GDM1 (cell line): ENCODE measurements around the gene MRC2.
"Not testable (repeated sequence)": the region's sequence is repeated elsewhere in the genome, so short reads cannot be mapped to it uniquely, and the experiment has no call there.

Source experiments
- DNase-seq: peaks from one replicate; lab custom pipeline; 2025; lab: John Stamatoyannopoulos, UW

MRC2 gene

GRCh38 chr17:62627219-62627903 is at the start of gene MRC2:
Gene MRC2 (plus strand): TSS chr17:62627670. CDS start chr17:62627803, 133 bp downstream.
- DNase-seq = peak; percentile 79

DNA sequence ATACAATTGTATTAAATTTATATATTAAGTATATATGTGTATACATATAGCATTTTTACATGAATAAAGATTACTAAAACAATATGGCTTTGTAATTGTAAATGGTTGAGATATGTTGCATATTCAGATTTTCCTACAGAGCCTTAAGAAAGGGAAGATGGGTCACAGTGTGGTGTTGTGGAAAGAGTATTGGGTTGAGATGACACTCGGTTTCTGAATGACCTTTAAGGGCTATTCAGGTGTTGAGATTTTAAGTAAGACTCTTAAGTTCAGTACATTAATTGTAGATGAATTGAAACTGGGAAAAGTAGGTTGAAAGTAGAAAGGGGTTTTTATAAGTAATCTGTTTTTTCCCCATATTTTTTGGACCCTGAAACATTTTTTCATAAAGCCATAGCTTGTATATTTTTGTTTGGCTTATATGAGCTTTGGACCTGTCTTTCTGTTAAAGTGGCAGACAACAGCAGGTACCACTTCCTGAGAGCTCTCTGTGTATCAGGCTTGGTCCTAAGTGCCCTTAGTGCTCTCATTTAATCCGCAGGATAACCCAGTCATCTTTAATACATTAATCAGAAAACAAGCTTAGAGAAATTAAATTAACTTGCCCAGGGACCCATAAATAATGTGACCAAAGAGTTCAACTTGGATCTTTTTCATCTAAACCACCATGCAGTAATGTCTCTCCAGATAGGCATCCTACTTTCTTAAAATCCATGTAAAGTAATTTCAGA is 48.5 kb upstream of the MRC2 start:
- no peak for DNase-seq

GRCh38 chr17:62580947-62581346 is 46.5 kb upstream of the MRC2 start:
- DNase-seq = no peak

DNA sequence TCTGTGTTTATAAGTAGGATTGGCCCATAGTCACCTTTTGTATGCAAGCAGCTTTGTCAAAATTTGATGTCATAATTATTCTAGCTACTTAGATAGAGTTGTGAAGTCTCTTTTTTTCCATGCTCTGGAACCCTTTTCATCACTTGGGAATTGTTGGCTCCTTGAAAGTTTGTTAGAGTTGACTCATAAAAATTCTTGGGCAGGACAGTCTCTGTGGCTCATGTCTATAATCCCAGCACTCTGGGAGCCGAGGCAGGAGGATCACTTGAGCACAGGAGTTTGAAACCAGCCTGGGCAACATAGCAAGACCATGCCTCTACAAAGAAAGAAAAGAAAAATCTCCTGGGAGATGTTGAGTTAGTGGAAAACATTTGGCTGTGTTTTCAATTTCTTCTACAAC is 45.7 kb upstream of the MRC2 start:
- DNase-seq = no peak

- DNase-seq = no peak
These were observed 39.9 kb upstream of the MRC2 start for GRCh38 chr17:62587554-62587953.

DNA sequence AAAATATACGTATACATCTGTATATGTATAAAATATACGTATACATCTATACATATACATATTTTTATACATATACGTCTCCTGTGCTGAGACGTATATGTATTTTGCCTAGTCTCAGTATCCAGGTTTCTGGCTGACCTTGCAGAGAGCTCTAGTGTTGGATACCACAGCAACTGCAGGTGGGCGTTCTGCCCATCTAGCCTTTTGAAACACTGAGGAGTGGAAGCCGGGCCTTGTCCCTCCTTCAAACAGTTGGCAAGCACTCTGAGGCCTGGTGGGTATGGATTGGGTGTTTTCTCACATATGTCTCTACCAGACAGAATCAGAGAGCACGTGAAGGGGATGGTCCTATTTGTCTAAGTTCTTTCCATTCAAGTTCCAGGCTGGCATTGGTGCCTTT is 39.4 kb upstream of the MRC2 start:
- DNase-seq = no peak

GRCh38 chr17:62591333-62591732 is 36.1 kb upstream of the MRC2 start:
- no peak for DNase-seq

DNA sequence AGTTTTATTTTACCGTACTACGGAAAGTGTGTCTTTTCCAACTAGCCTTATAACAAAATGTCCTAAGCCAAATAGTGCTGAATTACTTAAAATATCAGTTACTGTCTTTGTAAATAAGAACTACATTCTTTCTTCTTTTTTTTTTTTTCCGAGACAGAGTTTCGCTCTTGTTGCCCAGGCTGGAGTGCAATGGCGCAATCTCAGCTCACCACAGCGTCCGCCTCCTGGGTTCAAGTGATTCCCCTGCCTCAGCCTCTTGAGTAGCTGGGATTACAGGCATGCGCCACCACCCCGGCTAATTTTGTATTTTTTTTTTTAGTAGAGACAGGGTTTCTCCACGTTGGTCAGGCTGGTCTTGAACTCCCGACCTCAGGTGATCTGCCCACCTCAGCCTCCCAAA is 35.6 kb upstream of the MRC2 start:
- DNase-seq = not testable (repeated sequence)

GRCh38 chr17:62592341-62593099 is 35.0 kb upstream of the MRC2 start:
- no peak for DNase-seq

DNA sequence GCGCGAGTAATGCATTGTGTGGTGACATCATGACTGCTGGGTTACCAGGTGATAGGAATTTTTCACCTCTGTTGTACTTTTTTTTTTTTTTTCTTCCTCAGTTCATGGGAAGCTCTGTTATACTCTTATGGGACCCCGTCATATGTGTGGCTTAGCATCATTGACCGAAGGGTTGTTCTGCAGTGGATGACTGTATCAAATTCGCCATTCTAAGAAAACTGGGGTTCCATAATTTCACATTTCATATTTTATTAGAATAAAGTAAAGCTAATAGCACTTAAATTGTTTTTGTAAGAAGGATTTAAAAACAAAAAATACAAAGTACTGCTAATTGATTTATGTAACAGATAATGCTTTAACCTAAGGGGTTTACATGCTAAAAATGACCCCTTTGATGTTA is 32.0 kb upstream of the MRC2 start:
- no peak for DNase-seq

GRCh38 chr17:62596662-62597061 is 30.8 kb upstream of the MRC2 start:
- no peak for DNase-seq

DNA sequence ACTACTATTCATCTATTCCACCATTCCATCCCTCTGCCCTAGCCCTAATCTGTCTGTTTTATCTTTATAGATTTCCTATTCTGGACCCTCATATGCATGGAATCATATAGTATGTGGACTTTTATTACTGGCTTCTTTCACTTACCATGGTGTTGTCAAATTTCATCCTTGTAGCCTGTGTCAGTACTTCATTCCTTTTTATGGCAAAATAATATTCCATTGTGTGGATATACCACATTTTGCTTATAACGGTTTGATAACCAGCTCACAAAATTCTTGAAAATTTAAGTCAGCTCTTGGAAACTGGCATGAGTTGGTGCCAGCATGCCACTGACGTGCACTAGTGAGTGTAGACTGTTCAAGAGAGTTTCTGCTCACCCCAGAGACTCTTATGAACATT is 30.3 kb upstream of the MRC2 start:
- DNase-seq = no peak

GRCh38 chr17:62597920-62598319 is 29.6 kb upstream of the MRC2 start:
- no peak for DNase-seq

- DNase-seq = no peak
These were observed 27.4 kb upstream of the MRC2 start for GRCh38 chr17:62599964-62600657.

- no peak for DNase-seq
These were observed 26.7 kb upstream of the MRC2 start for GRCh38 chr17:62600805-62601204.

- DNase-seq = no peak
These were observed 26.0 kb upstream of the MRC2 start for GRCh38 chr17:62601471-62601870.

- DNase-seq = not testable (repeated sequence)
These were observed 23.7 kb upstream of the MRC2 start for GRCh38 chr17:62603783-62604182.

GRCh38 chr17:62605588-62605987 is 21.9 kb upstream of the MRC2 start:
- DNase-seq = no peak

DNA sequence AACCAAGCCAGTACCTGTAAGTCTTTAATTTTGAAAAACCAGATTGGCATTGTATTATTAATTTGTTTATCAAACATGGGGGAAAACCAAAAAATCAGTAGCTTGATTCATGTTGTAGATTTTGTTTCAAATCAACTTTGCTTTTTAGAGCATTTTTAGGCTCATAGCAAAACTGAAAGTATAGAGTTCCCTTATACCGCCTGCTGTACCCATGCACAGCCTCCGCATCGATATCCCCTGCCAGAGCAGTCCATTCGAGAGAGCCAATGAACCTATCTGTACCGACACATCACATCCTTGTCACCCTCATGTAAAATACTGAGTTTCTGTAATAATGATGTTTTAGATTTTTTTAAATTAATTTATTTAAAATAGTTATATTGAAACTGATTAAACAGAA is 16.2 kb upstream of the MRC2 start:
- no peak for DNase-seq

- DNase-seq = peak; percentile 35
These were observed 15.7 kb upstream of the MRC2 start for GRCh38 chr17:62611728-62612127.

DNA sequence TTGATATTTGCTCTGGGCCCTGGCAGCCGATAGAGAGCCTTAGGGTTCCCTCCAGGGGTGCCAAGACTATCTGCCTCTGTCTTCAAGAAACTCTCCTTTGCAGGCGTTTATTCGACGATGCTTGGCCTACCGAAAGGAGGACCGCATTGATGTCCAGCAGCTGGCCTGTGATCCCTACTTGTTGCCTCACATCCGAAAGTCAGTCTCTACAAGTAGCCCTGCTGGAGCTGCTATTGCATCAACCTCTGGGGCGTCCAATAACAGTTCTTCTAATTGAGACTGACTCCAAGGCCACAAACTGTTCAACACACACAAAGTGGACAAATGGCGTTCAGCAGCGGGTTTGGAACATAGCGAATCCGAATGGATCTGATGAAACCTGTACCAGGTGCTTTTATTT is 15.2 kb upstream of the MRC2 start:
- DNase-seq = not testable (repeated sequence)

GRCh38 chr17:62613095-62613494 is 14.4 kb upstream of the MRC2 start:
- not testable (repeated sequence) for DNase-seq
